Measurements from ENCODE around the gene CYP1A2.
"Not testable (repeated sequence)": the region's sequence is repeated elsewhere in the genome, so short reads cannot be mapped to it uniquely, and the experiment has no call there.

Gene CYP1A2

GRCh38 chr15:74748322-74748946, at the start of gene CYP1A2:
CYP1A2 (plus strand) TSS chr15:74748845; CDS start chr15:74749739, 894 bp downstream.
- H3K27ac ChIP-seq: no peak within 1 kb of the TSS
- no peak within 1 kb of the TSS for H3K4me3 ChIP-seq

- Histone ChIP-seq H3K27ac (no peak overlapping the region), H3K4me3 (no peak overlapping the region)
These were observed 39.6 kb upstream of the CYP1A2 start for GRCh38 chr15:74709011-74709410.

- Histone ChIP-seq H3K4me3 (no peak overlapping the region), H3K27ac (no peak overlapping the region)
These were observed 38.8 kb upstream of the CYP1A2 start for GRCh38 chr15:74709892-74710291.

- H3K4me3 ChIP-seq: no peak overlapping the region
- no peak overlapping the region for H3K27ac ChIP-seq
These were observed 38.1 kb upstream of the CYP1A2 start for GRCh38 chr15:74710319-74711094.

- Histone ChIP-seq H3K27ac (no peak overlapping the region), H3K4me3 (no peak overlapping the region)
These were observed 36.3 kb upstream of the CYP1A2 start for GRCh38 chr15:74712311-74712710.

- no peak overlapping the region for H3K27ac ChIP-seq
- H3K4me3 ChIP-seq: no peak overlapping the region
These were observed 32.0 kb upstream of the CYP1A2 start for GRCh38 chr15:74716651-74717050.

- Histone ChIP-seq H3K27ac (no peak overlapping the region), H3K4me3 (no peak overlapping the region)
These were observed 26.1 kb upstream of the CYP1A2 start for GRCh38 chr15:74722591-74722990.

GRCh38 chr15:74723187-74723586, 25.5 kb upstream of the CYP1A2 start:
- Histone ChIP-seq H3K4me3 (no peak overlapping the region), H3K27ac (no peak overlapping the region)

- no peak overlapping the region for H3K4me3 ChIP-seq
- H3K27ac ChIP-seq: no peak overlapping the region
These were observed 24.8 kb upstream of the CYP1A2 start for GRCh38 chr15:74723754-74724334.

- Histone ChIP-seq H3K27ac (no peak overlapping the region), H3K4me3 (no peak overlapping the region)
These were observed 23.9 kb upstream of the CYP1A2 start for GRCh38 chr15:74724570-74725224.

GRCh38 chr15:74725225-74725774, 23.3 kb upstream of the CYP1A2 start, which contains the start of gene CYP1A1:
CYP1A1 (minus strand) TSS chr15:74725528; CDS start chr15:74723097, 2,431 bp downstream.
- H3K27ac ChIP-seq: peak within 1 kb of the TSS in 6 of 21 experiments; percentile 4 to 68 (median 28)

GRCh38 chr15:74725845-74726773, 22.5 kb upstream of the CYP1A2 start:
- Histone ChIP-seq H3K4me3 (peak overlapping the region; percentile 23 to 48 (median 39)), H3K27ac (peak overlapping the region in 6 of 21 experiments; percentile 4 to 68 (median 28))

More at GRCh38 chr15:74725225-74725774, 23.3 kb upstream of the CYP1A2 start, which contains the start of gene CYP1A1:
- peak within 1 kb of the TSS; percentile 23 to 48 (median 39) for H3K4me3 ChIP-seq

- Histone ChIP-seq H3K4me3 (peak overlapping the region in 6 of 7 experiments; percentile 25 to 48 (median 39)), H3K27ac (peak overlapping the region in 3 of 21 experiments; percentile 12 to 68 (median 39))
These were observed 21.9 kb upstream of the CYP1A2 start for GRCh38 chr15:74726774-74727164.

- no peak overlapping the region for H3K27ac ChIP-seq
- no peak overlapping the region for H3K4me3 ChIP-seq
These were observed 20.9 kb upstream of the CYP1A2 start for GRCh38 chr15:74727727-74728126.

- not testable (repeated sequence) for H3K4me3 ChIP-seq, H3K27ac ChIP-seq
These were observed 19.9 kb upstream of the CYP1A2 start for GRCh38 chr15:74728699-74729098.

- not testable (repeated sequence) for H3K27ac ChIP-seq, H3K4me3 ChIP-seq
These were observed 19.3 kb upstream of the CYP1A2 start for GRCh38 chr15:74729372-74729771.

GRCh38 chr15:74730619-74731316, 17.9 kb upstream of the CYP1A2 start:
- H3K27ac ChIP-seq: no peak overlapping the region
- no peak overlapping the region for H3K4me3 ChIP-seq

GRCh38 chr15:74732846-74733245, 15.8 kb upstream of the CYP1A2 start:
- Histone ChIP-seq H3K4me3 (no peak overlapping the region), H3K27ac (no peak overlapping the region)
